HG03135 (cell line): ENCODE data around the gene SCLY.
"Not testable (repeated sequence)": the region's sequence is repeated elsewhere in the genome, so short reads cannot be mapped to it uniquely, and the experiment has no call there.

Source experiments
- ATAC-seq: cut with Tn5 transposase; IDR thresholded peaks from one replicate; pipeline ENCODE4 v1.9.1; 2021; ENCODE audit warnings: mild to moderate bottlenecking, moderate library complexity; ENCODE audit not compliant: unreplicated experiment

Gene SCLY

DNA sequence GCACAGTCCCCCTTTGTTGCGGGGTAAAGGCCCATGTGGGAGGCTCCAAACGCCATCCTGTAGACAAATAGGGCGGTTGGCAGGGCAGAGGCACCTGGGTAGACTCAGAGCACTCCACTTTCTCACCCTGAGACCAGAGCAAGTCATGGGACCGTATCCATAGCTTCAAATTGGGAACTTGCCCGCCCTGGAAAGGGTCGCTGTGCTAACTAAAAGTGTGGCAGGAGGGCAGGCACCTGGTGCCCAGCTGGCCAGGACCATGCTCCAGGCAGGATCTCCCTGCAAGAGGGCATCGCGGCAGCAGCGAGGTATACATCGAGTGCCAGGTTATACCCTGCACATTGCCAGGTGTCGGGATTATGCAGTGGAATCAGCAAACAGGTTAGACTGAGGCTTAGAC, 20.8 kb upstream of the SCLY start:
- ATAC-seq, result no peak

- ATAC-seq, result no peak
Measured at GRCh38 chr2:238040918-238041317, 19.9 kb upstream of the SCLY start.

- ATAC-seq, result no peak
Measured at GRCh38 chr2:238042090-238042489, 18.7 kb upstream of the SCLY start.

- ATAC-seq, result no peak
Measured at GRCh38 chr2:238042849-238043584, 17.8 kb upstream of the SCLY start.

- no peak for ATAC-seq
Measured at GRCh38 chr2:238043851-238044250, 16.9 kb upstream of the SCLY start.

GRCh38 chr2:238045575-238045974, 15.2 kb upstream of the SCLY start:
- no peak for ATAC-seq

DNA sequence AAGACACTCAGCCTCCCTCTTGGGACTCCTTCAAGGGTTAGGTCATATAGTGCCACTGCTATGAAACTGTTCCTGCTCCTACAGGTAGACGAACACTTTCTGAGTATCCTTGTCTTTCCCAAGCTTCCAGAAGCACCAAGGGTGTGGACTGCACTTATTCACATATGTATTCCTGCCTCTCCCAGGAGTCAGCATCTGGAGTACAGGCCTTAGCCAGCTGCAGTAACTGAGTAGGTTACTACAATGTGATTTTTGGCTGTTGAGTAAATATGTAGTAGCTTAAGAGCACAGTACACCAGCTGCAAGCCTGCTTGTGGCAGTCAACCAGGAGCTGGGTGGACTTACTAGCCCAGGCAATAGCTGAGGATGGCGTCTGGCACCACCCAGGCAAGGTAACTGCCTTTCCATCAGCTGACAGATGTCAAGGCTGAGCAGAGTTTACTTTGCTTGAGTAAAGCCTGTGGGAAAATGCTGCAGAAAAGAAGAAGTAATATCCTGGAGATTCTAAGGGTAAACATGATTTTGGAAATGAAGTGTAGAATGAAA, 14.0 kb upstream of the SCLY start:
- ATAC-seq, result no peak

DNA sequence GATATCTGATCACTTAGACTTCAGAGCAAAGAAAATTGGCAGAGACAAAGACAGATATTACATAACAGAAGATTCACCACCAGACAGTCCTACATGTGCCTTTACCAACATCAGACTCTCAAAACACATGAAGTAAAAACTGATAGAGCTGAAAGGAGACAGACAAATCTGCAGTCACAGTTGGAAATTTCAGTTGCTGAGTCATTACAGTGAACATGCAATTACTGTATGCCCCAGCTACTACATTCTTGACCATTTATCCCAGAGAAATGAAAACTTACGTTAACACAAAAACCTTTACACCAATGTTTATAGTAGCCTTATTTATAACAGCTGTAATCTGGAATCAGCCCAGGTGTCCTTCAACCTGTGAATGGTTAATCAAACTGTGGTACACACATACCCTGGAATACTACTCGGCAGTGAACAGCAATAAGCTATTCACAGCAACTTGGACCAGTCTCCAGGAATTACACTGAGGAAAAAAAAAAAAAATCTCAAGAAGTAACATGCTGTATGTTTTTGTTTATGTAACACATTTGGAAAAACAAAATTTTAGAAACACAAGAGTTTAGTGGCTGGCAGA, 7.5 kb upstream of the SCLY start:
- no peak for ATAC-seq

- ATAC-seq, result no peak
Measured at GRCh38 chr2:238055841-238056240, 5.0 kb upstream of the SCLY start.

DNA sequence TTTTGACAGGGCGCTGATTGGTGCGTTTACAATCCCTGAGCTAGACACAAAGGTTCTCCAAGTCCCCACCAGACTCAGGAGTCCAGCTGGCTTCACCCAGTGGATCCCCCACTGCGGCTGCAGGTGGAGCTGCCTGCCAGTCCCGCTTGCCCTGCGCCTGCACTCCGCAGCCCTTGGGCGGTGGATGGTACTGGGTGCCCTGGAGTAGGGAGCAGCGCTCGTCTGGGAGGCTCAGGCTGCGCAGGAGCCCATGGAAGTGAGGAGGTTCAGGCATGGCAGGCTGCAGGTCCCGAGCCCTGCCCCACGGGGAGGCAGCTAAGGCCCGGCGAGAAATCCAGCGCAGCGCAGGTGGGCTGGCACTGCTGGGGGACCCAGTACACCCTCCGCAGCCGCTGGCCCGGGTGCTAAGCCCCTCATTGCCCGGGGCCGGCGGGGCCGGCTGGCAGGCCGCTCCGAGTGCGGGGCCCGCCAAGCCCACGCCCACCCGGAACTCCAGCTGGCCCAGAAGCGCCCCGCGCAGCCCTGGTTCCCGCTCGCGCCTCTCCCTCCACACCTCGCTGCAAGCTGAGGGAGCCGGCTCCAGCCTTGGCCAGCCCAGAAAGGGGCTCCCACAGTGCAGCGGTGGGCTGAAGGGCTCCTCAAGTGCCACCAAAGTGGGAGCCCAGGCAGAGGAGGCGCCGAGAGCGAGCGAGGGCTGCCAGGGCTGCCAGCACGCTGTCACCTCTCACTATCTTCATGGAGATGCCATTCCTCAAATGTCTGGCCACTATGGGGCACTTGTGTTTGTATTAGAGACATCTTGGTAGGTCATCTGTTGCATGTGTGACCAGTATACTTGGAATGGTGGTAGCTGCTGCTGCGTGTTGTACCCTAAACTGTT, 2.9 kb upstream of the SCLY start:
- ATAC-seq, result not testable (repeated sequence)

GRCh38 chr2:238059505-238059904, 1.3 kb upstream of the SCLY start:
- no peak for ATAC-seq

GRCh38 chr2:238060096-238060541, 682 bp upstream of the SCLY start:
- ATAC-seq, result no peak

DNA sequence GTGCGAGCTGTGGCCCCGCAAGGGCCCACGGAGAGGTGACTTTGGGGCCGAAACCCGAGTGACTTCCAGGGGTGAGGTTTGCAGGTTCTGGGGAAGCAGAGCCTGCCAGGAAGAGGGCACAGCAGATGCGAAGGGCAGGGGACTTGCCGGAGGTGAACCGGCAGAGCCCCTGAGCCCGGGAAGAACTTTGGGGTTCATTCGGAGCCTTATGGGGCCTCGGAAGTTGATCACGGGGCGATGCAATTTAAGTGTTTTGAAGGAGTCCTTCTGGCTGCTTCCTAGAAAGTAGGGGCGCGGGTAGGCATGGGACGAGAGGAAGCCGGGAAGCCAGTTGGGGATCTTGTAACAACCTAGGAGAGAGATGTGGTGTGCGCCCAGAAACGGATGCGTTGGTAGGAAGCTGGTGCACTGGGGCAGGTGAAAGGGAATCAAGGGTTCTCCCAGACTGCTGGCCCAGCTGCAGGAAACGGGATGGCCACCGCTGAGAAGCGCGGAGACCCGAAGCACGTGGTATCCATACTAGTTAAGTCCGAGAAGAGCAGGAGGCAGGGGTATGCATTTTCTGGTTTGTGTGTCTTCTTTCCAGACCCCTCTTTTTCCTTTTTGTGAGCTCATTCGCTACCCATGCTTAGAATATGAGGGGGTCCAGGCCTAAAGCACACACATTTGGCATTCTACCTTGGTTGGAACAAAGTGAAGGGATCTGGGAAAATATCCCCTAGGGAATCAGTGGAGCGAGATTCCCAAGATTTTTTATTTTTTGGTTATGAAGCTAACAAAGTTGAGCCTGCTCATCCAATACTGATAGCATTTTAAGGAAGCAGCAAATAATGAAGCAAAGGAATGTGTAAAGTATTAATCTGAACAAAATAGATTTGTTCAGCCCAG, 758 bp downstream of the SCLY start:
- peak; percentile 23 for ATAC-seq

GRCh38 chr2:238063414-238064189, 2.8 kb downstream of the SCLY start:
- no peak for ATAC-seq

DNA sequence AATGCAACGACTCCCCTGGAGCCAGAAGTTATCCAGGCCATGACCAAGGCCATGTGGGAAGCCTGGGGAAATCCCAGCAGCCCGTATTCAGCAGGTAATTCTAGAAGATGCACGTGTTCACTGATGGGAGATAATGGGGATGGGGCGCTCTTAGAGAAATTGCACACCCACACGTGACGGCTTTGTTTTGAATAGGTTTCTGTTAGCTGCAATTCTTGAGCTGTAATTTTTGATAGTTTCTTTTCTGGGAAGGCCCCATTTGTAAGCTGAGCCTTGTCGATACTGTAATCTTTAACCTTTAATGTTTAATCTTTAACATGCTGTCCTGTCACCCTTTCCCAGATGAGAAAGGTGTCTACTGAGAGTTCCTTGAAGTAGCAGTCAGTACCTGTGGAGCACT, 3.6 kb downstream of the SCLY start:
- ATAC-seq, result no peak

DNA sequence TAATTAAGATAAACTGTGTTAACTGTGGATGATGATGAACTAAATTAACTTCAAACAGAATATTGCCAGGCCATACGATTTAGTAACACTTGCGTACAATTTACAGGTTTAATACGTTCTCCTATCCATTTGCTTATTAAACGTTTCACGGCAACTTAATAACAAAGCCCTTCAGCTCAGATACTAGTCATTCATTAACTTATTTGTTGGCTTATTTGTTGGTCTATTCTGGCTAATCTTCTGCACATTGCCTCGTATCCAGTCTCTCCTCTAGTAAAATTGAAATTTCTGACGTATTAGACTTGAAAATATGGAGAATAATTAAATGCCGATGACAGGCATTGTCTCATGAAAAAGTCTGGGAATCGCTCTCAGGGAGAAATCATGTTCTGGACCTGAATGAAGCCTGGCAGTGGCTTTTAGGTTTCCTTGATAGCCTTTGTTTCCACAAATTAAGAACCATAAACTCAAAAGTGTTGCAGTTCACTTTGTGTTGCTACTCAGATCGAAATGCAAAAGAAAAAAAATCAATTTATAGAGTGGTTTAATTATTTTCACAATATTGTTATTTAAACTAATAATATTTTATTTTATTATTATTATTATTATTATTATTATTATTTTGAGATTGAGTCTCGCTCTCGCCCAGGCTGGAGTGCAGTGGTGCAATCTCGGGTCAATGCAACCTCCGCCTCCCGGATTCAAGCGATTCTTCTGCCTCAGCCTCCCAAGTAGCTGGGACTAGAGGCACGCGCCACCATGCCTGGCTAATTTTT, 4.5 kb downstream of the SCLY start:
- no peak for ATAC-seq

DNA sequence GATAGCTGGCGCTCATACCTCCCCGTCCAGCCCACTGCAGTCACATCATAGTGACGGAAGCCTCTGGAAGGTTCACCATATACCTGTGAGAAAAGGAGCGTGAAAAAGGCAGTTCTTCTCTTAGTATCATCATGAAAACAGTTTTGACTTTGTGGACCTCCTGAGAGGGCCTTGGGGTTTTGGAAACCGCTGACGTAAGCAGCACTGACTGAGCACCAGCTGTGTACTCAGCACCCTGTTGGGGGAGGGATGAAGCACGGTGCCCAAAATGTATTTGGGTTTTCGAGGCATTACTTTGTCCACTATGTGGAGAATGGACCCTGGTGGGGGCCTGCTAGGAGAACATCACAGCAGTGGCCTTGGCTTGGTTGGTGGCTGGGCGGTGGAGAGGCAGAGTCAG, 5.4 kb downstream of the SCLY start:
- no peak for ATAC-seq

DNA sequence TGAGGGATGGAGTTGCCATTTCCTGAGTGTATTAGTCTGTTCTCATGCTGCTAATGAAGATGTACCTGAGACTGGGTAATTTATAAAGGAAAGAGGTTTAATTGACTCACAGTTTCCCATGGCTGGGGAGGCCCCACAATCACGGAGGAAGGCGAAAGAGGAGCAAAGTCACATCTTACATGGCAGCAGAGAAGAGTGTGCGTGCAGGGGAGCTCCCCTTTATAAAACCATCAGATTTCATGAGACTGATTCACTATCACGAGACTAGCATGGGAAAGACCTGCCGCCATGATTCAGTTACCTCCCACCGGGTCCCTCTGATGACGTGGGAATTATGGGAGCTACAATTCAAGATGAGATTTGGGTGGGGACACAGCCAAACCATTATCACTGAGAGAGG, 5.9 kb downstream of the SCLY start:
- ATAC-seq, result not testable (repeated sequence)

DNA sequence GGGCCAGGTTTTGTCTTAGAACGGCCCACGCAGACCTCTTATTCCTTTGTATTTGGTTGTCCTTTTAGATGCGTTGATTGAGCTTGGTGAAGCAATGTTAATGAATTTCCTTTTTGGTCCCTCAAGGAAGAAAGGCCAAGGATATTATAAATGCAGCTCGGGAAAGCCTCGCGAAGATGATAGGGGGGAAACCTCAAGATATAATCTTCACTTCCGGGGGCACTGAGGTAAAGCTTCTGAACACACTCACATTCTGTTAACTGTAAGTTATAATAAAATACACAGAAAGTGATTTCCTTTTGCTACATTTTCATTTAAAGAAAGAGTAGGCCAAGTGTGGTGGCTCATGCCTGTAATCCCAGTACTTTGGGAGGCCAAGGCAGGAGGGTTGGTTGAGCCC, 7.1 kb downstream of the SCLY start:
- no peak for ATAC-seq
